Omental fat pad (tissue), 4 donors: ENCODE data around the gene IL17B. TPM values are rescaled to one million over a fixed set of nuclear protein-coding genes. Genes with fewer than 3 reads are reported as not detected.

ENCODE experiments used
- ATAC-seq: fragments of 150-250 bp; one replicate; pipeline ENCODE4 v1.9.1; 2016; ENCODE audit warnings: mild to moderate bottlenecking, moderate library complexity; ENCODE audit not compliant: low FRiP score
- DNase-seq: peaks from one replicate; pipeline ENCODE4 v3.0.0-alpha.2; 2019; ENCODE audit warnings: low spot score
- total RNA-seq, 4 donors: library from RNA; depleted of rRNA; stranded (reverse); fragments of >200 nt; gene quantifications; one replicate each; pipeline ENCODE4 v1.1.0, GENCODE V29; 2016
- TF ChIP-seq, protein P1 (sequence below), 3 donors: fragments of 450-650 bp; IDR thresholded peaks; one replicate each; pipeline ENCODE4 v1.5.1; 2016 to 2017; ENCODE audit warnings: antibody characterized with exemption in 3 of 3, mild to moderate bottlenecking in 3 of 3, moderate library complexity in 2 of 3

The IL17B gene
- total RNA-seq, 4 donors from 2014 or later: 1.1 TPM; not detected in 3

DNA sequence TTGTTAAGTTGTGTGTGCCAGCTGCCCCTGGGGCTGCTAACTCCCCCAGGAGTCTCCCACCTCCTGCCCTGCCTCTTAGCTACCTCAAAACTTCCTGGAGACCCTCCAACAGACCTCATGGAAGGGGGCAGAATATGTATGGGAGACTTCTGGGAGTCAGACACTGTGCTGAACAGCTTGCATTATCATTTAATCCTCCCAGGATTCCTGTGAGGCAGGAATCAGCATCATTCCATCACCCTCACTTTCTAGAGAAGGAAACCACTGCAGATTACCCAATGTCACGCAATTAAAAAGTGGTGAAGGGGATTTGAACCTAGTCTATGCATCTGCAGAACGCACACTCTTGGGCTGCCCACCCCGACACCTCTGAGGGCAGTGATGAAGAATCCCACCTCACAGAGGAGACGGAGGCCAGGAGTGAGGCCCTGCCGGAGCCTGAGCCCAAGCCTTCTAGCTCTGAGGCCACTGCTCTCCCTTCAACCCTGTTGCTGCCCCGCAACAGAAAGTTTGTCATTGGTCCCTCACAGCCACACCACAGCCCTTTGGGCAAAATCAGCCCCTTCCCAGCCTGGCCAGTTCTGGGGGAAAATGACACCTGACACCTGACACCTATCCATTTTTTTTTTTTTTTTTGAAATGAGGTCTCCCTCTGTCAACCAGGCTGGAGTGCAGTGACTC, 30.3 kb upstream of the IL17B start:
- no peak for DNase-seq
- TF ChIP-seq, protein P1, sequence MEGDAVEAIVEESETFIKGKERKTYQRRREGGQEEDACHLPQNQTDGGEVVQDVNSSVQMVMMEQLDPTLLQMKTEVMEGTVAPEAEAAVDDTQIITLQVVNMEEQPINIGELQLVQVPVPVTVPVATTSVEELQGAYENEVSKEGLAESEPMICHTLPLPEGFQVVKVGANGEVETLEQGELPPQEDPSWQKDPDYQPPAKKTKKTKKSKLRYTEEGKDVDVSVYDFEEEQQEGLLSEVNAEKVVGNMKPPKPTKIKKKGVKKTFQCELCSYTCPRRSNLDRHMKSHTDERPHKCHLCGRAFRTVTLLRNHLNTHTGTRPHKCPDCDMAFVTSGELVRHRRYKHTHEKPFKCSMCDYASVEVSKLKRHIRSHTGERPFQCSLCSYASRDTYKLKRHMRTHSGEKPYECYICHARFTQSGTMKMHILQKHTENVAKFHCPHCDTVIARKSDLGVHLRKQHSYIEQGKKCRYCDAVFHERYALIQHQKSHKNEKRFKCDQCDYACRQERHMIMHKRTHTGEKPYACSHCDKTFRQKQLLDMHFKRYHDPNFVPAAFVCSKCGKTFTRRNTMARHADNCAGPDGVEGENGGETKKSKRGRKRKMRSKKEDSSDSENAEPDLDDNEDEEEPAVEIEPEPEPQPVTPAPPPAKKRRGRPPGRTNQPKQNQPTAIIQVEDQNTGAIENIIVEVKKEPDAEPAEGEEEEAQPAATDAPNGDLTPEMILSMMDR (IDR thresholded peaks at IDR 0.05): no peak
- ATAC-seq: no peak

DNA sequence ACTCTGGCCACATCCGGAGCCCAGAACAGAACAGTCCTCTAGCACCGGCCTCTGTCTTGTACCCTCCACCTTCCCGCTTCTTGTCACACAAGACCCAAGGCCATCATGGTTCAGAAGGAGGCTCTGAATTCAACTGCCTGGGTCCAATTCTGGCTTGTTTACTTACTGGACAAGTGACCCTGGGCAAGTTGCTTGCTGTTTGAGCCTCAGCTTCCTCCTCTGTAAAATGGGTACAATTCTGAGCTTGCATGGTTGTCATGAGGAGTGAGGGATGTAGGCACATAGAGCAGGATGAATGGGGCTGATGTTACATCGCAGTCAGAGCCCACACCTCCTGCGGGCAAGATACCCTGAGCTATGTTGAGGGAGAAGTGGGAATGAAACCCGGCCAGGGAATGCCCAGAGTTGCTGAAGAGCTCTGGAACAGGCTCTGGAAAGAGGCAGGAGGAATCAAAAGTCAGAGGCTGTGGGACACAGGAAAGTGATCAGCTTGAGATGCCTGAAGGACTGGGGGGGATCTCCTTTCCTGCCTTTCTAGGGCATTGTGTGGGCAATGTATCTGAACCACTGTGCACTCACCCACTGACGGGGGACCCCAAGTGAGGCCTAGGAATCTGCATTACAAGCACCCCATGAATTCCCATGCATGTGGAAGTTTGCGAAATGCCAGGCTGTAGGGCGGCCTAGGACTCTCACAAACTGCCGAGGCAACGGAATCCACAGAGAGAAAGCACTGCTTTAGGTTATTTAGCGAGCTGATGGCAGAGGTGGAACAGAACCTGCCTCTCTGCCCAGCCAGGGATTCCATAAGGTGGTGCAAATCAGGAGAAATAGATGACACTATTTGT, 29.4 kb upstream of the IL17B start:
- DNase-seq: no peak
- no peak for ATAC-seq
- TF ChIP-seq, protein P1 (IDR thresholded peaks at IDR 0.05): no peak

DNA sequence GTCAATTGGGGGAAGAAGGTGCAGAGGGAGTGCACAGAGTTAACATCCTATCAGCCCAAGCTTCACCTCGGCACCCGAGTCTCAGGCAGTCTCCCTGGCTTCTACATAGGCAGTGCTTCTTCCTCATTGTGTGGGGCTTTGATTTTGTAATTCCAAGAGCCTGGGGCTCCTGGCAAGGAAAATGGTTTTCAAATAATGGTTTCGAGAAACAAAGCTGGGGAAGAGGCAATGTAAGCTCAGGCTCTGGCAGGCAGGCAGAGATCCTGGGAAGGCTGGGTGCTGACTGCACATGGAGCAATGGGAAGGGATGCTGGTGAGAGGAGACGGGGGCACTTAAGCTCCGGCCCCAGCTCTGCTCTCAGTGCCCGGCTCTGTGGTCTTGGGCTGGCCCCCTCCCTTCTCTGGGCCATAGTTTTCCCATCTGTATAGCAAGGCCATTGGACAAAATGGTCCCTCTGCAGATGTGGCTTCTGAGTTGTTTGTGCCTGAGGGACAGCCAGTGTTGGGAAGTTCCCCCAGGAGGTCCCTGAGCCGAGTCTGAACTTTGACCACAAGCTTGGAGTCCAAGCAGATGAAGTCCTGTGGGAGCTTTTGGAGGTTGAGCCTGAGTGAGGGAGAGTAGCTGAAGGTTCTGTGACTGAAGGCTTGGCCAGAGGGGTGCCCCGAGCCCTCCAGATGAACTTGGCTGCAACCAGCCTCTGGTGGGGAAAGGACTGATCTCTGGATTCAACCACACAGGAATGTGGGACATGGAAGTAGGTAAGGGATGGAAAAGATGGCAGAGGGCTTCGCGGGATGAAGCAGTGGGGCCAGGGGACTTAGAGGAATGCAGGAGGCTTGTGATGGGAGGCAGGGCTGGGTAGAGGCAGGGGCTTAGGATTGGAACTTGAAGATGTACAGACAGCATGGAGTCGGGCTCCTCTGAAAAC, 28.5 kb upstream of the IL17B start:
- no peak for ATAC-seq
- DNase-seq: no peak

DNA sequence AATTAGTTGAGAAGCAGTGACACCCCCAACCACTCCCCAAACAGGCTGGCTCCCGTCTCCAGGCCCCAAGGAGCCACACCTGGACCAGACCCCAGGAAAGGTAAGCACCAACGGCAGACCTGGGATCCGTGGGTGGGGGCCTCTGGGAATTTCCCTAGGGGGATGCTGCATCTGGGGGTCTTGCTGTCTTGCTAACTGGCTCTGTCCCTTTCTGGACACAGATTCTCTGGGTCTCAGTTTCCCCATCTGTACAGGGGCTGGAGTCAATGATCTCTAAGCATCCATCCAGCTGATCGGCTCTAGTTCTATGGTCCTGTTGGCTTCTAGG, 27.9 kb upstream of the IL17B start:
- TF ChIP-seq, protein P1 (IDR thresholded peaks at IDR 0.05): no peak
- DNase-seq: no peak
- ATAC-seq: no peak

More for the DNA sequence above, 28.5 kb upstream of the IL17B start:
- TF ChIP-seq, protein P1 (IDR thresholded peaks at IDR 0.05): no peak

DNA sequence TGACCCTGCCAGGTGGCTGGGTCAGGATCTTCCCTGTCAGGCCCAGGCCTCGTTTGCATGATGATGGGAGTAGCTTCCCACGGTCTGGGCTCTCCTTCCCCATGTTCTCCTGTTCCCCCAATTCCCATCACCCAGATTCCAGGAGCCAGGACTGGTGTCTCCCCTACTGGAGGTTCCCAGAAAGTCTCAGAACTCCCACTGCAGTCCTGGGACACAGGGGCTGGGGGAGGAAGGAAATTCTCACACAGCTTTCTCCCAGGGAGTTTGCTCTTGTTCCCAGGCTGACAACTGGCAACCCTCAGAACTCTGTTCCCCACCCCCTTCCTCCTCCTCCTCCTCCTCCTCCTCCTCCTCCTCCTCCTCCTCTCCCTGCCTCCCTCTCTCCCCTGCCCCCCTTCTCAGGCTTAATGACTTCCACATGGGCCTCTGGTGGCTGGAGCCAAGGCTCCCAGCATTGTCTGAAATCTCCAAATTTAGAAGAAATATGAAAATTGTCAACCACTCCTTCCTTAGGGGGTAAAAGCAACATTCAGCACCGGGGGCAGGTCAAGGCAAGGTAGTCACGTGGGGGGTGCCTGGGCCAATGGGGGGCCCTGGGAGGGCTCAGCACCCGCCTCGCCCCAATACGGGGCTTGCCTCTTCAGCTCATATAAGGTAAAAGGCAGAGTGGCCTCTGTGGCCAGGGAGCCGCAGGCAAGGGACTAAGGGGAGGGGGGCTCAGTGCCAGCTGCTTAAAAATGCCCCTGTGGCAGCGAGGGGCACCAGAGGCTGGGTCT, 27.3 kb upstream of the IL17B start:
- no peak for DNase-seq
- ATAC-seq: no peak
- TF ChIP-seq, protein P1 (IDR thresholded peaks at IDR 0.05): no peak

DNA sequence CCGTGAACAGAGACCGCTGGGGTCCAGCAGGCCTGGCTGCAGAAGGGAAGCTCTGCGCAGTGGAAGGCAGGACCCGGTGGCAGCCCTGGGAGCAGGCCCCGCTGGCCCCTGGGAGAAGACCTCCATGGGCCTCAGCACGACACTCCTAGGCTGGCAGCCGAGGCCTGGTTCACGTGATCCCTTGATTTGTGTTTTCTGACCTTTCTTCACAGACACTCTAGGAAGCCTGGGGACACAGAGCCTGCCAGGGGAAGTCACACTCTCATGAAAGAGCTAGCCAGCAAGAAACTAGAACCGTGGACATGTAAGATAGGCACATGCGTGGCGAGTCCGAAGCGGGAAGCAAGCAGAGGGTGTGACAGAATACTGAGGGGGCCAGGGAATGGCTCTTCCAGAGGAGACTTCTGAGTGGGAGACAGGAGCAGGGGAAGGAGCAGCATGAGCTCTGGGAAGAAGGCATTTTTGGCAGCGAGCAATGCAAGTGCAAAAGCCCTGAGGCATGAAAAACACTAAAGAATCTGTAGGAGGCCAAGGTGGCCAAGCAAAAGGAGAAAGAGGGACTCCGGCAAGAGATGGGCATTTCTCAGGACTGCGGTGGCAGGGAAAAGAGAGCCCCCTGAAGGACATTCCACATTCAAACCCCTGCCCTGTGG, 26.6 kb upstream of the IL17B start:
- TF ChIP-seq, protein P1 (IDR thresholded peaks at IDR 0.05): no peak
- ATAC-seq (no peak), DNase-seq (no peak)
